ENCODE measurements around the gene HLA-DRA.

GRCh38 chr6:32492351-32492750 is 52.7 kb downstream of the HLA-DRA start:
- TF ChIP-seq SUZ12 (IDR thresholded peaks at IDR 0.05), result no peak
- TF ChIP-seq ARNT (IDR thresholded peaks at IDR 0.05), result no peak
- TF ChIP-seq ELF4 (IDR thresholded peaks at IDR 0.05), result no peak
- TF ChIP-seq TARDBP (IDR thresholded peaks at IDR 0.05), result no peak
- TF ChIP-seq FOXA1 (IDR thresholded peaks at IDR 0.05), result no peak
- TF ChIP-seq PKNOX1 (IDR thresholded peaks at IDR 0.05), result no peak
- no peak for TF ChIP-seq SP1 (IDR thresholded peaks at IDR 0.05)
- TF ChIP-seq LEF1 (IDR thresholded peaks at IDR 0.05; ENCODE audit: borderline replicate concordance), result no peak
- TF ChIP-seq BHLHE40 (IDR thresholded peaks at IDR 0.05; ENCODE audit: borderline replicate concordance), result no peak
- no peak for TF ChIP-seq L3MBTL2 (conservative IDR thresholded peaks at IDR 0.05)

All from HEK293T (cell line).